Calu3 (cell line): ENCODE measurements around the gene FNTB. TPM values are rescaled to one million over a fixed set of nuclear protein-coding genes. Genes with fewer than 3 reads are reported as not detected.

Experiments used
- BruUV-seq: library from RNA; stranded (reverse); fragments of 400-500 nt; replicated peaks from 2 replicates; lab custom pipeline; 2021; lab: Mats Ljungman, UMichigan
- CTCF ChIA-PET: fragments of 300-600 bp; sonication (Branson Sonifier 250); formaldehyde crosslinking; loops from one replicate; lab custom pipeline; 2022; ENCODE audit warnings: antibody characterized with exemption; lab: Charles Lee
- DNase-seq: peaks from one replicate; pipeline ENCODE4 v3.0.0; 2022
- H3K27ac Mint-ChIP-seq: one replicate; pipeline ENCODE4 v1.8.0; 2022; ENCODE audit warnings: mixed read lengths; ENCODE audit not compliant: unreplicated experiment
- H3K27me3 Mint-ChIP-seq: one replicate; pipeline ENCODE4 v1.8.0; 2022; ENCODE audit warnings: mixed read lengths; ENCODE audit not compliant: unreplicated experiment
- H3K36me3 Mint-ChIP-seq: one replicate; pipeline ENCODE4 v1.8.0; 2022; ENCODE audit warnings: mild to moderate bottlenecking, moderate library complexity, mixed read lengths; ENCODE audit not compliant: insufficient read depth, unreplicated experiment
- H3K4me1 Mint-ChIP-seq: one replicate; pipeline ENCODE4 v1.8.0; 2022; ENCODE audit warnings: mild to moderate bottlenecking, low read depth, mixed read lengths; ENCODE audit not compliant: unreplicated experiment
- H3K4me3 Mint-ChIP-seq: one replicate; pipeline ENCODE4 v1.8.0; 2022; ENCODE audit warnings: mild to moderate bottlenecking, low read depth, moderate library complexity, mixed read lengths; ENCODE audit not compliant: unreplicated experiment
- H3K9me3 Mint-ChIP-seq: one replicate; pipeline ENCODE4 v1.8.0; 2022; ENCODE audit warnings: low read depth, mixed read lengths; ENCODE audit not compliant: unreplicated experiment
- intact Hi-C: fragments of 100-400 bp; cut with micrococcal nuclease; formaldehyde crosslinking; loops from one replicate; pipeline ENCODE4 v1.10.0; 2022; ENCODE audit not compliant: unreplicated experiment
- total RNA-seq: library from RNA; stranded (reverse); gene quantifications from 2 replicates; pipeline ENCODE4 v1.2.3, GENCODE V29; 2022
- TF ChIP-seq, protein P1 (sequence below): fragments of 200-600 bp; IDR thresholded peaks from one replicate; pipeline ENCODE4 v1.8.0; 2022; ENCODE audit warnings: antibody characterized with exemption; ENCODE audit not compliant: unreplicated experiment

FNTB gene
- total RNA-seq, 1 experiment from 2014 or later = 15.0 TPM

- Mint-ChIP-seq H3K4me1 (no peaks in the 10 kb centered on the region), H3K4me3 (no peak overlapping the region), H3K27me3 (no peaks in the 10 kb centered on the region), H3K27ac (no peak overlapping the region), H3K9me3 (no peaks in the 10 kb centered on the region), H3K36me3 (peaks cover 4% of the 10 kb centered on the region)
- CTCF ChIA-PET = interaction anchor here (0.7 kb wide), 1 partner anchor 22 kb away, joined by 3 read pairs; no protein-coding TSS in a partner anchor
- no peak for DNase-seq
- intact Hi-C loops = no loop called here
- TF ChIP-seq, protein P1, sequence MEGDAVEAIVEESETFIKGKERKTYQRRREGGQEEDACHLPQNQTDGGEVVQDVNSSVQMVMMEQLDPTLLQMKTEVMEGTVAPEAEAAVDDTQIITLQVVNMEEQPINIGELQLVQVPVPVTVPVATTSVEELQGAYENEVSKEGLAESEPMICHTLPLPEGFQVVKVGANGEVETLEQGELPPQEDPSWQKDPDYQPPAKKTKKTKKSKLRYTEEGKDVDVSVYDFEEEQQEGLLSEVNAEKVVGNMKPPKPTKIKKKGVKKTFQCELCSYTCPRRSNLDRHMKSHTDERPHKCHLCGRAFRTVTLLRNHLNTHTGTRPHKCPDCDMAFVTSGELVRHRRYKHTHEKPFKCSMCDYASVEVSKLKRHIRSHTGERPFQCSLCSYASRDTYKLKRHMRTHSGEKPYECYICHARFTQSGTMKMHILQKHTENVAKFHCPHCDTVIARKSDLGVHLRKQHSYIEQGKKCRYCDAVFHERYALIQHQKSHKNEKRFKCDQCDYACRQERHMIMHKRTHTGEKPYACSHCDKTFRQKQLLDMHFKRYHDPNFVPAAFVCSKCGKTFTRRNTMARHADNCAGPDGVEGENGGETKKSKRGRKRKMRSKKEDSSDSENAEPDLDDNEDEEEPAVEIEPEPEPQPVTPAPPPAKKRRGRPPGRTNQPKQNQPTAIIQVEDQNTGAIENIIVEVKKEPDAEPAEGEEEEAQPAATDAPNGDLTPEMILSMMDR = no peak
- no TSS peak for BruUV-seq
These were observed 29.8 kb downstream of the FNTB start for GRCh38 chr14:65016471-65016870.

DNA sequence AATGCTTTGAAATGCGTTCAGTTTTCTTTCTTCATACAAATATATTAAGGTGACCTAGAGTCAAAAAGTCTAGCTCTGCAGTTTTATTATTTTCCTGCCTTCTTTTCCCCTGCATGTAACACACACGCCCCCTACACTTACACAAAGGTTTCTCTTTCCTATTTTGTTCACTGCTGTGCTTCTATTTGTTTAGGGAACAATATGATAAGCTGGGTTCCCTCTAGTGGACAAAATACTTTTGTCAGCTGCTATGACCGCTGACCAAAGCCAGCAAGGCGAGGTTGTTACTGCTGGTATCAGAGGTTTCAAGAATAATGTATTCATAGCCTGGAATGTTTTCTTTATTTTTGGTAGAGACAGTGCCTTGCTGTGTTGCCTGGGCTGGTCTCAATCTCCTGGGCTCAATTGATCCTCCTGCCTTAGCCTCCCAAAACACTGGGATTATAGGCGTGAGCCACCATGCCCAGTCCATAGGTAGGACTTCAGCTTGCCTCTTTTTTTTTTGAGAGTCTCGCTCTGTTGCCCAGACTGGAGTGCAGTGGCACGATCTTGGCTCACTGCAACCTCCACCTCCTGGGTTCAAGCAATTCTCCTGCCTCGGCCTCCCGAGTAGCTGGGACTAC lies 33.4 kb downstream of the FNTB start:
- CTCF ChIA-PET = interaction anchor here (0.6 to 2.3 kb wide), 12 partner anchors 12 to 763 kb away, joined by 3 to 33 read pairs (median 4); partner anchors contain the start of gene FNTB
- intact Hi-C loops = loop anchor here (1.0 kb wide), 1 partner anchor 34 kb away; the partner anchor contains the start of gene FNTB
- TF ChIP-seq, protein P1 = peak; percentile 28

GRCh38 chr14:65024957-65025356 lies 38.3 kb downstream of the FNTB start:
- intact Hi-C loops = no loop called here
- CTCF ChIA-PET = no interaction called here
- H3K27ac Mint-ChIP-seq = no peak overlapping the region
- H3K36me3 Mint-ChIP-seq = no peaks in the 10 kb centered on the region
- no peaks in the 10 kb centered on the region for H3K9me3 Mint-ChIP-seq
- H3K4me1 Mint-ChIP-seq = no peaks in the 10 kb centered on the region
- BruUV-seq = no TSS peak
- no peaks in the 10 kb centered on the region for H3K27me3 Mint-ChIP-seq
- H3K4me3 Mint-ChIP-seq = no peak overlapping the region
- TF ChIP-seq, protein P1 = no peak
- DNase-seq = no peak

More for the DNA sequence above, 33.4 kb downstream of the FNTB start:
- Mint-ChIP-seq H3K27ac (no peak overlapping the region), H3K36me3 (peaks cover 2% of the 10 kb centered on the region), H3K4me3 (no peak overlapping the region), H3K27me3 (no peaks in the 10 kb centered on the region), H3K4me1 (no peaks in the 10 kb centered on the region), H3K9me3 (no peaks in the 10 kb centered on the region)
- no TSS peak for BruUV-seq
- peak; percentile 50 for DNase-seq

GRCh38 chr14:65025818-65026217 lies 39.1 kb downstream of the FNTB start:
- intact Hi-C loops = no loop called here
- H3K4me1 Mint-ChIP-seq = no peaks in the 10 kb centered on the region
- no peaks in the 10 kb centered on the region for H3K9me3 Mint-ChIP-seq
- no peaks in the 10 kb centered on the region for H3K27me3 Mint-ChIP-seq
- no peak for DNase-seq
- H3K4me3 Mint-ChIP-seq = no peak overlapping the region
- no peaks in the 10 kb centered on the region for H3K36me3 Mint-ChIP-seq
- CTCF ChIA-PET = no interaction called here
- no peak overlapping the region for H3K27ac Mint-ChIP-seq
- BruUV-seq = no TSS peak
- TF ChIP-seq, protein P1 = no peak
